ENCODE data around the gene FILIP1L.
"Not testable (repeated sequence)": the region's sequence is repeated elsewhere in the genome, so short reads cannot be mapped to it uniquely, and the experiment has no call there.

The FILIP1L gene

DNA sequence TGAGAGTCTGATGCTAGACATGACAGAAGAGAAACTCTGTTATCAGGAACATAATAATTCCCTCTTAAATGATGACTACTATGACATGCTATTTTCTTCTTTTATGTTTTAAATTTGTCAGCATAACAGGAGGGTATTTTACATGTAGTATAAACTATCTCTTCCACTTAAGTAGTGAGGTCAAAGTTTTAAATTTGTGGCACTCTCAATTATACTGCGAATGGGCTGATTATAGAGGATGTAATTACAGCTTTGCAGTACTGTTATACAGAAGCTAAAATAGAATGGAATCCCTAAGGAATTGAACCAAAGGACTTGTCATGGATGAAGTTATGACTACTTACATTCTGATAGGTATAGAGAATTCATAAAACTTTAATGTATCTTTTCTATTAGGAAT is 262.3 kb downstream of the FILIP1L start:
- in situ Hi-C loops (cut with MboI; ENCODE audit: low sequenced_read_pairs): no loop called here

DNA sequence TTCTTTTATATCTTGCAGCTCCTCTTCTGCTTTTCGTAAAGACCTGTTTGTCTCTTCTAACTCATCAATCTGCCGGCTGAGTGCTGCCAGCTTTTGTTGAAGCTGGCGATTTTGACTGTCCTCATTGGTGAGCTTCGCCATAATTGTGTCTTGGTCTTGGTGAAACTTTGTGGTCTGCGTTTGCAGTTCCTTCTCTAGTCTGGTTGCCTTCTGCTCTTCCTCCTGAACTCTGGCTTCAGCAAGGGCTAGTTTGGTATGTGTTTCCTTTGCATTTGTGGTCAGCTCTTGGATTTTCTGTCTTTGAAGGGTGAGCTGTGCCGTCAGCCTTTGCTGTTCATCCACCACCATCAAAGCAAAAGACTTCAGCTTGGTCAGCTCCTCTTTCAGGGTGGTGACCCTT is 263.7 kb downstream of the FILIP1L start:
- in situ Hi-C loops (cut with MboI; ENCODE audit: low sequenced_read_pairs): no loop called here

DNA sequence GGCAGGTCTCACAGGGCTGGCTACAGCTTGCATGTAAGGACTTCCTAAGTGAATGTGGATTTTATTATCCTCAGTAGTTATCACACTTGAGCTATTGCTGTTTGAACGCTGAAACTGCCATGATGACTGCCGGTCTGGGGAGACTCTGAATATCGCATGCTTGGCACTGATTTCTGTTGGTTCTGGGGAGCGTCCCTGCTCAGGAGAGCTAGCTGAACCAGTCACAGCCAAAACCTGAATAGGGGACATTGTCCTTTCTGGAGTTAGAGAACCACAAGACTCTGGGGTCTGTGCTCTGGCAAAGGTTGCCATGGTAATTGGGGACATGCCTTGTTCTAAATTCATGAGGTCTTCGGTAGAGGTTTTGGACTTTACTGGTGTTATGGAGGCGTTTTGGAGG is 265.9 kb downstream of the FILIP1L start:
- in situ Hi-C loops (cut with MboI; ENCODE audit: low sequenced_read_pairs): no loop called here

DNA sequence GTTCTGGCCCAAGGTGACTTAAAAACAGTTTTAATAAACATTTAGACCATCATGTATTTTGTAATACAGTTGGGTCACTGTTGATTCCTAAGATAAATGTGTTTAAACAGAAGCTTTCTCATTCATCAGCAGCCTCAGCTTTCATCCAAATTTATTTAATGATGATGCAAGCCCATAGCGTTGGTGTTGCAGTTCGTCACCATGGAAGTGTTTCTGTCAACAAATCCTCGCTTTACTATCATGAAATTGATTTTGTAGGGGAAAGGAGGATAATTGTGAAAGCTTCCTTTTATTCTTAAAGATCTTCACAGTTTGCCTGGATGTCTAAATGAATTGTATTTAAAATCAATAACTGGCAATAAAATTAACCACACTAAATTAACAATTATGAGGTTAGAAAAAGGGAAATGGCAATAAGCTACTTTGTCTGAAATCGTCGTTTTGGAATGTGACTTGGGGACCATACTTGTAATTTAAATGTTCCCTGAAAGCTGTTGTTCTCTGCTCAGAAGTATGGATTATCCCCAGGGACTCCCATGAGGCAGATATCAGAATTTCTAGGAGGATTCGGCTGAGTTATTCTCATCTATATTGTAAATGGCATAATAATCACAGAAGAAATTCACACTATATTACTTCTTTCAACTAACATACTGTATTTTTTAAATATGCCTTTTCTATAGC is 267.7 kb downstream of the FILIP1L start:
- in situ Hi-C loops (cut with MboI; ENCODE audit: low sequenced_read_pairs): no loop called here

DNA sequence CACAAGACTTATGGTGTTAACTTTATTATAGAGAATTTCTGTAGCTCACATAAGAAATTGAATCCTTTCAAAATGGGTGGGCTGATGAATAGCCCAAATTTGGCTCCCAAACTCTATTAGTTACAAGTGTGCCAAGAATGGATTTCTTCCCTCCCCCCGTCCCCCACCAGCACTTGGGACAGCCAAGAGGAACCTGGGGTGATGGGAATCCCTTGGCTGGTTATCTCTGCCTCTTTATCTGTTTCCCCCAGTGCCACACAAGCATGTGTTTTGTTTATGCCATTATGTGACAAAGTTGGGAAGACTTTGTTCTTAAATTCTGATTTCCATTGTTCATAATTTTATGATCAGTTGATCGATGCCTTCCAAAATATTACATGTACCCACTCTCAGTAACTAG is 268.3 kb downstream of the FILIP1L start:
- in situ Hi-C loops (cut with MboI; ENCODE audit: low sequenced_read_pairs): no loop called here

DNA sequence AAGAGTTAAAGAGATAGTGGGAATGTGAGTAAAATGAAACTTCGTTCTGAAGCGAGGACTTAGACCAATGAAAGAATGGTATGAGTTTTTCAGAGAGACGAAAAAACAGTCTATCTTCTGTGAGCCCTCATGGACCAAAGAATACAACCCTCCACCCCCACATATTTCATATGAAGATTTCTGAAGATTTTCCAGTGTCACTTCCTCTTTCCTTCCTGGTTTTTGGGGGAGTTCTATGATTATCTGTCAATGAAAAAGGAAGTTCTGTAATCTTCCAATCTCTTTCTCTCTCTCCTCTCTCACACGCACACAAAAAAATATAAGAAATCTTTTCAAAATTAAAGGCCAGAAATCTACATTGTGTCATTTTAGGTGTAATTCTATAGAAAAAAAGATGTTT is 269.0 kb downstream of the FILIP1L start:
- in situ Hi-C loops (cut with MboI; ENCODE audit: low sequenced_read_pairs): no loop called here

DNA sequence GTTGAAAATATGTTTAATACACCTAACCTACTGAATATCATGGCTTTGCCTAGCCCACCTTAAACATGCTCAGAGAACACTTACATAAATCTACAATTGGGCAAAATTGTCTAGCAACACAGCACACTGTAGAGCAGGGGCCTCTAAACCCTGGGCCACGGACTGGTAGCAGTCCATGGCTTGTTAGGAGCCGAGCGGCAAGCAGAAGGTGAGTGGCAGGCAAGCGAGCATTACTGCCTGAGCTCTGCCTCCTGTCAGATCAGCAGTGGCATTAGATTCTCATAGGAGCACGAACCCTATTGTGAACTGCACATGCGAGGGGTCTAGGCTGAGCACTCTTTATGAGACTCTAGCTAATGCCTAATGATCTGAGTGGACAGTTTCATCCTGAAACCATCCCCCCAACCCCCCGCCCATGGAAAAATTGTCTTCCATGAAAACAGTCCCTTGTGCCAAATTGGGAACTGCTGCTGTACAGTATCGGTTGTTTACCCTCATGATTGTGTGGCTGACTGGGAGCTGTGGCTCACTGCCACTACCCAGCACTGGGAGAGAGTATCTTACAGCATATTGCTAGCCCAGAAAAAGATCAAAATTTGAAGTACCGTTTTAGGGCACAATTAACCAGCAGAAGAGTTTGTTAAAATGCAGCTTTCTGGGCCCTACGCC is 270.6 kb downstream of the FILIP1L start:
- in situ Hi-C loops (cut with MboI; ENCODE audit: low sequenced_read_pairs): no loop called here

DNA sequence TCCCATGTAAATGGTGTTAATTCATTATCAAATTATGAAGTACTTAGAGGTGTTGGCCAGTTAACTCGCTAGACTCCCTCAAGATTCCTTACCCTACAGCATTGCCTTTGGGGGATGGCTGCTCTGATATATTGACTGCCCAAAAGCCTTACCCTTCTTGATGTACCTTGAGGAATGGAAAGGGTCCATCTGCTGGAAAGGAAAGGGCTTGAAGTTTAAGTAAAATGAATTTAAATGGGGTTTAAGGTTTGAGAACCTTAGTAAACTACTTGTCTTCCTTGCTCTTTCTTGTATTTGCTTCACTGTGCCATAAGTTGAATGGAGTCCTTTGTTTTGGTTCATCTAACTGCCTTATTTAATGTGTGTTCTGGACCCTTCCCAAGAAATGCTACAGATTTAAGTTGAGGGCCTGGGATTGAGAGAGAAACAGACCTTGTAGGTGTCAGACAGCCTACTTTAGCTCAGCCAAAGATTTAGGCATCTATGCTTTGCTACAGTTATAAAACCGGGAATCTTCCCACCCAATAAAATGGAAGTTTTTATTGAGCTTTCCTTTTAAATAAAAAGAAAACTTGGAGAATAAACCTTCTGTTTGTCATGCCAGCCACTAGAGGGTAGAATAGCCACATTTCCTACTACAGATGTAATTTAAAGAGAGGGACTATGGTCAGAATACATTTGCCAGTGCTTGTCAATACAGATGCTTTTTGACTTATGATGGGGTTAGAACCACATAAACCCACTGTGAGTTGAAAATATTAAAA is 271.3 kb downstream of the FILIP1L start:
- in situ Hi-C loops (cut with MboI; ENCODE audit: low sequenced_read_pairs): no loop called here

DNA sequence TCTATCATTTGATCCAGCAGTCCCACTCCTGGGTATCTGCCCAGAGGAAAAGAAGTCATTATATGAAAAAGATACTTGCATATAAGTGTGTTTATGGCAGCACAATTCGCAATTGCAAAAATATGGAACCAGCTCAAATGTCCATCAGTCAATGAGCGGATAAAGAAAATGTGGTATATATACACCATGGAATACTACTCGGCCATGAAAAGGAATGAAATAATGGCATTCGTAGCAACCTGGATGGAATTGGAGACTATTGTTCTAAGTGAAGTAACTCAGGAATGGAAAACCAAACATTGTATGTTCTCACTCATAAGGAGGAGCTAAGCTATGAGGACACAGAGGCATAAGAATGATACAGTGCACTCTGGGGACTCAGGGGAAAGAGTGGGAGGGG is 272.4 kb downstream of the FILIP1L start:
- in situ Hi-C loops (cut with MboI; ENCODE audit: low sequenced_read_pairs): not testable (repeated sequence)

DNA sequence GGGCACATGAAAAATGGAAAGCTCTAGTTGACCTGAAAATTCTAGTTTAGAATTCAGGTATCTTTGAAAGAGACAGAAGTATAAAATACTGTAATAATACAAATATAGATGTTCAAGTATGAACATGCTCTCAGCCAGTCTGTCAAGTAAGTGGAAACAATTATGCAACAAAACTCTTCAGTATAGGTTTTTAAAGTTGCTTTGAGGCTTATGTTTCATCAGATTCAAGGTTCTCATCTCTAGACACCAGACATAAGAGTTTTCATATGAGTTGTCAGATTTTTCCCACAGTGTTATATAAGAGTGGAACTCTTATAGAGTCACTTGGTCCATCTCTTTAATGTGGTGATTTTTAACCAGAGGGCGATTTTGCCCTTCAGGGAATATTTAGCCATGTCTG is 274.7 kb downstream of the FILIP1L start:
- in situ Hi-C loops (cut with MboI; ENCODE audit: low sequenced_read_pairs): no loop called here

DNA sequence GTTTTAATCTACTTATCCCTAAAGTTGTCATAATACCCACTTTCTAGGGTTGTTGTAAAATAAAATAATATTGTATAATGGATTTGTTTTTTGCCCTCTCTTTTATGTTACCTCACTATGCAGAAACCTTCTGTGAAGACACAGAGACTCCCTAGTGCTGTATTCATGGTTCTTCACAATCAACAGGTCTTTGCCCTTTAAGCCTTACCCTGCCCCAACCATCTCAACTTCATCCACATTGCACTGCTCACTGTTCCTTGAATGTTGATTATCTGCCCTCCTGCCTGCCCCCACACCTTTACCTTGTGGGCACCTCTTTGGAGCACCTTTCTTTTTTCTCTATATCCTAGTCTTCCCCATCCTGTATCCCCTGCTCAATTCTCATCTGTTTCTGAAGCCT is 275.5 kb downstream of the FILIP1L start:
- in situ Hi-C loops (cut with MboI; ENCODE audit: low sequenced_read_pairs): no loop called here

DNA sequence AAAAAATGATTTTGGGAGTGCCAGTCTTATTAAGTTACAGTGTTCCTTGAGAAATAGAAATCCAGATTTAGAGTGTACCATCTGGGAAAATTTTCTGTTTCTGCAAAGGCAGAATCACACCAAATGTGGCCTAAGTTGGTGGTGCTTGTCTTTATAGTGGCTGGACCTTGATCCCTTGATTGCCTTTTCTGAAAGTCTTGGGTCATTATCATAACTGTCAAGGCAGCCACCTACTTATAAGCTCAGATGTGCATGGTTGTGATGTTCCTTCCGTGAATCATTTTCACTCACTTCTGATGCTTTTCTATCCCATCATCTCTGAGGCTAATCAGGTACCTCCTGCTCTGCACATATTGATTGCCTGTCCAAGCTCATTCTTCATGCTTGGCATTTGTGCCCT is 276.6 kb downstream of the FILIP1L start:
- in situ Hi-C loops (cut with MboI; ENCODE audit: low sequenced_read_pairs): no loop called here

DNA sequence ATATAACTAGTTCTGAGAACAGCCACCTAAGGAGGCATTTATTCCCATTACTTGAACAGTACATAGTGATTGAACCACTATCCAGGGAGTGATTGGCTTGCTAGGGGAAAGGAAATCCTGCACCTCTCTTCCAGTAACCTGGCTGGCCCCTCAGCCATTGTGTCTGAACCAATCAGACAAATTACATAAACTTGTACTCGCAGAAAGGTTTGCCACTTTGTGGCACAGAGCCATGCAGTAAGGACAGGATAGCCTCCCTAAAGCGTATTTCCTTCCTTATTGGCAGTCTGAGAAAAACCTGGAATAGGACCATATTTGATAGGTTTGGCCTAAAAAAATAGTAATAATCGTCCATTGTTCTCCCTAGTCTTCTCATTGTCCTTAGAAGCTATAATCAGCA is 277.6 kb downstream of the FILIP1L start:
- in situ Hi-C loops (cut with MboI; ENCODE audit: low sequenced_read_pairs): no loop called here

DNA sequence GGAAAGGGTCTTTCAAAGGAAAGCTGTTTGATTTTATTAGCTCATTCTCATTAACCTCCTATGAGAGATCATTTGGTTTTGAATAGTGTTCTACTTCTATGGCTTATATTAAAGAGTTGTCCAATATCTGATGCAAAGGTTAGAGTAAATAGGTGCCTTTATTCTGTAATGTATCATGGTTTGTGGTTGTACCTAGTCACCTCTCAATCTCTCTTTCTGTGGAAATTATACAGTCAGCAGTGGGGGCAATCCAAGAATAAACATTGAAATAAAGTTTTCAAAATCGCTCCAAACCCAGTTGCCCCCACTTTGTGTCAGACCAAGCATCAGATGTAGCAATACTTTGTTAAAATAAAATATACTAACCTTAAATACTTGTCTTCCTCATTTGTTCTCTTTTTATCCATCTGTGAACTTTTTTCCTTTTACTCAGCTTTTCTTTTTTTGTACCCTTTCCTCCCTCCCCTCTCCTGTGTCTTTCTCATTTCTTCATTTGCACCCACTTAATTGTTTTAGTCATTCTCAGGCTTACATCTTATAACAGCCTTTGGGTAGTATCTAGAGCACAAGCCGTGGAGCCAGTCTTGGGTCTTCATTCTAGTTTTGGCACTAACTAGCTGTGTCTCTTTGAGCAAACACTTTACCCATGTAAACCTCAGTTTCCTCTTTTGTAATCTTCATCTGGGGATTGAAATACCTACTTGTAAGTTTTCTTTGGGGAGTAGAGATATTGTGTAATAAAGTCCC is 279.9 kb downstream of the FILIP1L start:
- in situ Hi-C loops (cut with MboI; ENCODE audit: low sequenced_read_pairs): no loop called here

DNA sequence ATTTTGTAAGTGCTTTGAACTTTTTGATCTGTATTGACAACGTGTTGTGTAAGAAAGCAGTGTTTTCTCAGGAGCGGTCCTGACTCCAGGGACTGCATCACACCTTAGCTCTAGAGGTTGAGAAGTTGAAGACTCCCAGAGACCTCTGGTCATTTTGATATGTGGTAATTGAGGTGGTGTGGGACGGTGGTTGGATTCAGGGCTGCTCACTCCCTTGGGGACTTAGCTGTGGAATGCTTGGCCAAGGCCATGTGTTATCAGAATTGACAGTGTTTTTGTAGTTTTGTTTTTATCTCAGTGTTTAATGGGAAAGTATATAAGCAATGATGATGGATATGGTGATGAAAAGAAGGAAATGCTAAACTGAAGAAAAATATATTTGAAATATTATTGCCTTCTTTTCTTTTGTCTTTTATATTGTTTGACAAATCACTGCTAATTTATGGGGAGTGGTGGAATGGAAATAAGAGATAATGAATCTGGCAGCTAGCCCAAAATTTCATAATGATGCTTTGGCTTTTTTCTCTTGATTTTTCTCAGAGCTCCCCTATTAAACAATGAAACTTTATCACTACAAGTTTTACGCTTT is 280.6 kb downstream of the FILIP1L start:
- in situ Hi-C loops (cut with MboI; ENCODE audit: low sequenced_read_pairs): no loop called here

DNA sequence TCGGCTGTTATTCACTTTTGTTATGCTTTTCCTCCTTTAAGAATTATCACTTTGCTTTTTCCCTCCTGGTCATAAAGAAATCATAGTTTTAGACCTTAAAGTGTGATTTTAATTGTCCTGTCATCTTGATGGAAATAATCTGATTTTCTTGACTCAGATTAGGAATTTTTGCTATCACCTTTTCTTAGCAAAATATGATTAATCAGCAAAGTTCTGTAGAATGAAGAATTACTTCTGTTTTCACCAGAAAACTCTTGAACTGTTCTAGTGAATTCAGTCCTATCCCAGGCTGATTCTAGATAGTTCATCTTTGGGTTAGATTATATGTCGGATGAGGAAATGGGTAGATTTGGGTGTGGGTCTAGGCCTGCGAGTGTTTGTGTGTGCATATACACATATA is 284.5 kb downstream of the FILIP1L start:
- in situ Hi-C loops (cut with MboI; ENCODE audit: low sequenced_read_pairs): no loop called here

DNA sequence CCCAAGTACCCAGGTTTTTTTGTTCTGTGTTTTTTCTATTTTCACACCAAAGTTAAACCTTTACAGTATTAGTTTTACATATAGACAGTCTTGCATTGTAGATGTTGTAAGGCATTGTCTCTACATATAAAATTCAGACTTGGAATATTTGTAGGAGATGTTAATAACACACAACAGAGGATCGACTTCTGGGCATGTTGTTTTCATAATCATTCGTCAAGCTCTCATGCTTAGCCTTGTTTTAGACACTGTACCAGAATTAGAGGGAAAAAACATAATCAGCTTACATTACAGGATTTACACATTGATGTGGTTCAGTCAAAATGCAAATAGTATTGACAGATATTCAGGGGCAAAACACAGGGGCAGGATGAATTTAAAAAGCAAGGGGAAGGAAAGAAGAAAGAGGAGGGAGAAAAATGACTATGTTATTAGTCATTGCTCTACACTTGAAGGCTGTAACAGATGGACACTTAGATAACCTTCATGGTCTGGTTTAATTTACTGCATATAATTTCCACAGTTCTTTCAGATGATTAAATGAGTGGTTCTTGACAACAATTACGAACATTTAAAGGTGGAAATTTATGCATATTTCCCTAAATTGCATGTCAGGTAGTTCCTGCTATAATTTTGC is 289.2 kb downstream of the FILIP1L start:
- in situ Hi-C loops (cut with MboI; ENCODE audit: low sequenced_read_pairs): no loop called here

DNA sequence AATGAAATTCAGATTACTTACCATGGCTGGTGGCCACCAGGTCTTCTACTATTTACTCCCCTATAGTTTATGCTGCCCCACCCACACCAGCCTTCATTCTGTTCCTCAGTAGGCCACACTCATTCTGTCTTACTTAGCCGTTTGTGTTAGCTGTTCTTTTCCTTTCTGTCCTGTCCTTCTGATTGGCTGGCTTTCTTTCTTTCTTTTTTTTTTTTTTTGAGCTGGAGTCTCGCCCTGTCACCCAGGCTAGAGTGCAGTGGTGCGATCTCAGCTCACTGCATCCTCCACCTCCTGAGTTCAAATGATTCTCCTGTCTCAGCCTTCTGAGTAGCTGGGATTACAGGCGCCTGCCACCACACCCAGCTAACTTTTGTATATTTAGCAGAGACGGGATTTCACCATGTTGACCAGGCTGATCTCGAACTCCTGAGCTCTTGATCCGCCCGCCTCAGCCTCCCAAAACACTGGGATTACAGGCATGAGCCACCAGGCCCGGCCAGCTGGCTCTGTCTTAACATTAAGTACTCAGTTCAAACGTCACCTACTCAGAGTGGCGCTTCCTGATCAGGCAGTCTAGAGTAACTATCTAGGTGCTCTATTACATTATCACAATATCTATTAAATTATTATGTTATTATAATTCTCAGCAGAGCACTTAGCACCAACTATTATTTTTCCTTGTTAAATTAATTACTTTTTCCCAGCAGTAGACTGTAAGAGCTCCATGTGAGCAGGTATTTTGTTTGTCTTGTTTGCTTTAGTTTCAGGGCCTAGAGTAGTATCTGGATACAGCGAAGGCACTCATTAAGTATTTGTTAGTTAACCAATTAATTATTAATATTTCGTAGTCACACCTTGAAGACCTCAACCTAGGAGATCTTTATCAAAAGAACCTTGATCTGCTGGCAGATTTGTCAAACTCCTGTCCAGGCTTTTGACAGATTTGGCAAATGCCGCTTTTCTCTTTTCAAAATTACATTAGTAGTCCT is 290.3 kb downstream of the FILIP1L start:
- in situ Hi-C loops (cut with MboI; ENCODE audit: low sequenced_read_pairs): no loop called here

DNA sequence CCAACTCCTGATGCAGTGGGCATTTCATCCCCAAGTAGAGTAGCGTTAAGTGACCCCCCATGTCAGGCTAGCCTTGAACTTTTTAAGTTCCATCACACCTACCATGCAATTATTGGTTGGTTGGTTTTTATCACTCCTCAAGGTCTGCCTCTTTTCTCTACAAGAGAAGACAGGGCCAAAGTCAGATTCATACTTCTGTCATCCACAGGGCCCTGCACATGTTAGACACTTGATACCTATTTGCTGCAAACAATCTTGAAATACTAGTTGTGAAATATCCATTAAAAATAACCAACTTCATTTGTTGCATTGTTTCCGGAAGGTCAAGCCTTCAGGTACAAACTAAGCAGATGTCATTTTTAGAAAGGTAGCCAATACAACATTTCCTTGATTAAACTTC is 295.5 kb downstream of the FILIP1L start:
- in situ Hi-C loops (cut with MboI; ENCODE audit: low sequenced_read_pairs): no loop called here

Measured in hTERT RPE-1 (cell line).